ENCODE measurements around the gene ARHGEF26.

The ARHGEF26 gene

DNA sequence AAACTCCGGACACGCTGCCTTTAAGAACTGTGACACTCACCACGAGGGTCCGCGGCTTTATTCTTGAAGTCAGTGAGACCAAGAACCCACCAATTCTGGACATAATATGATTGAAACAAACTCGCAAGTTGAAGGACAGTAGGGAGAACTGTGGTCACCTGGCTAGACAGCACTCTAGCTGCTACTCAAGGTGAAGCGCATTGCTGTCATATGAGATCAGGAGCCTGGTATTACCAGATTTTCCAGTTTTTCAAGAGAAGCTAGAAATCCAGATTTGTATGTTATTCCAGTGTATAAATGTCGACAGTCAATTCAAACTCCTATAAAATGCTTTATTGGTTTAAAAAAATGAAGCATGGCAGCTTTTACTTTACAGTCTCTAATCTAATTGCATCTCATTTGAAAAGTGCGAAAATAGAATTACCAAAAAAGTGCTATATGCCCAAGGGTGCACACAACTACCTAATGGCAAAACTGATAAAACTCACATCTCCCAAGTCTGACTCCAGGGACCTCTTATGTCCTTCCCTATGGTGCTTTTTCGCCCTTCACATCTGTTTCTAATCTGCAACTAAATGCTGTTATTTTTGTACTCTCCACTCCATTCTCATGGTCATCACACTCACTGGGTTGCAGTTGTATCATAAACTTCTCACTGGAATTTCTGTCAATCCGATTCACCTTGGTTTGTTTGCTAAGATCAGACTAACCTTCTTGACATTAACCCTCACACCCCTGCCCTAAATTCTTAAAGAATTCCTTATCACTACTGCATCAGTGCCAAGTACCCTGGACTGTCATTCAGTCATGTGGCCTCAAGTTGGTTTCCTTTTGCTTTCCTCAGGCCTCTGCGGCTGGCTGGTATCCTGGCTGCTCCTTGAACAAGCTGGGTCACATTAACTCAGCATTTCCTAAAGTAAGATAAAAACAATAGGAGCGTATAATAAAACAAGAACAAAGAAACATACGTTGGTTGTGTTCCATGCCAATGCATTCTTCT lies 31.5 kb upstream of the ARHGEF26 start:
- Histone ChIP-seq H3K79me1 (replicated peaks; ENCODE audit: low read length, poor library complexity, severe bottlenecking) (no peaks in the 10 kb centered on the region), H3K36me3 (ENCODE audit: control insufficient read depth in 1 of 2, insufficient read depth in 2 of 2, low read depth in 1 of 2, low read length in 2 of 2) (no peaks in the 10 kb centered on the region), H3K4me1 (ENCODE audit: control insufficient read depth, insufficient read depth, low read depth, low read length) (no peaks in the 10 kb centered on the region), H3K4me2 (ENCODE audit: low read length, poor library complexity, severe bottlenecking) (no peak overlapping the region), H2AFZ (ENCODE audit: low read depth, low read length) (no peak overlapping the region), H4K91ac (ENCODE audit: low read length) (no peak overlapping the region), H3K9ac (ENCODE audit: low read length) (no peak overlapping the region), H2BK15ac (ENCODE audit: low read depth, poor library complexity, severe bottlenecking) (no peak overlapping the region), H3K9me3 (ENCODE audit: control insufficient read depth, low read length) (no peaks in the 10 kb centered on the region), H3K14ac (ENCODE audit: low read length in 2 of 2) (no peak overlapping the region), H2AK5ac (ENCODE audit: low read length, severe bottlenecking) (no peak overlapping the region), H3K18ac (ENCODE audit: low read depth in 1 of 2, low read length in 2 of 2) (no peak overlapping the region), H2BK12ac (ENCODE audit: low read length in 2 of 2) (no peak overlapping the region), H3K27me3 (ENCODE audit: control insufficient read depth in 1 of 2, insufficient read depth in 1 of 2, low read length in 2 of 2) (no peaks in the 10 kb centered on the region), H2BK120ac (ENCODE audit: low read depth, low read length) (no peak overlapping the region), H3K4ac (ENCODE audit: low read depth in 1 of 2, low read length in 2 of 2) (no peak overlapping the region), H3K27ac (ENCODE audit: low read length, poor library complexity, severe bottlenecking) (no peak overlapping the region), H3K4me3 (ENCODE audit: insufficient read depth in 1 of 2, low read depth in 1 of 2, low read length in 2 of 2) (no peak overlapping the region), H2BK5ac (ENCODE audit: low read depth, low read length, poor library complexity, severe bottlenecking) (no peak overlapping the region), H3K23ac (ENCODE audit: low read length in 2 of 2) (no peak overlapping the region), H4K8ac (ENCODE audit: low read length) (no peak overlapping the region)
- WGBS = 80% methylated on average over 11 of the region's 14 CpGs
- no peak for DNase-seq

DNA sequence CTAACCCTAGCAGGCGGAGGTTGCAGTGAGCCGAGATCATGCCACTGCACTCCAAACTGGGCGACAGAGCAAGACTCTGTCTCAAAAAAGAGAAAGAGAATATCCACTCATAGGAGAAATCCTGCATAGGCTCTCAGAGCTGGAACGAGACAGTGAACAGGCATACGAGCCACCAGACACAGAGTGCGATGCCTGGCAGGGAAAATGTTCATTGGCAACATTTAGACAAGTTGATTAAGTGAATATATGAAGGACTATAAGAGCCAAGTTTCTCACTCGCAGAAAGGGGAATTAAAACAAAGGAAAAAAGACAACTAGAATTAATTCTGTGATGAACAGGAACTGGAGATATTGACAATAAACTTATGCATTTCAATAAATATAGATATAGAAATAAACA lies 27.1 kb upstream of the ARHGEF26 start:
- H3K4me2 ChIP-seq (ENCODE audit: low read length, poor library complexity, severe bottlenecking) = no peak overlapping the region
- H2BK12ac ChIP-seq (ENCODE audit: low read length in 2 of 2) = no peak overlapping the region
- H3K36me3 ChIP-seq (ENCODE audit: control insufficient read depth in 1 of 2, insufficient read depth in 2 of 2, low read depth in 1 of 2, low read length in 2 of 2) = no peaks in the 10 kb centered on the region
- no peak overlapping the region for H4K8ac ChIP-seq (ENCODE audit: low read length)
- no peak overlapping the region for H3K14ac ChIP-seq (ENCODE audit: low read length in 2 of 2)
- H3K4ac ChIP-seq (ENCODE audit: low read depth in 1 of 2, low read length in 2 of 2) = no peak overlapping the region
- H2BK15ac ChIP-seq (ENCODE audit: low read depth, poor library complexity, severe bottlenecking) = no peak overlapping the region
- no peak overlapping the region for H3K27ac ChIP-seq (ENCODE audit: low read length, poor library complexity, severe bottlenecking)
- no peak overlapping the region for H2BK5ac ChIP-seq (ENCODE audit: low read depth, low read length, poor library complexity, severe bottlenecking)
- H3K9me3 ChIP-seq (ENCODE audit: control insufficient read depth, low read length) = no peaks in the 10 kb centered on the region
- DNase-seq = no peak
- H3K27me3 ChIP-seq (ENCODE audit: control insufficient read depth in 1 of 2, insufficient read depth in 1 of 2, low read length in 2 of 2) = no peaks in the 10 kb centered on the region
- H3K79me1 ChIP-seq (replicated peaks; ENCODE audit: low read length, poor library complexity, severe bottlenecking) = no peaks in the 10 kb centered on the region
- H3K23ac ChIP-seq (ENCODE audit: low read length in 2 of 2) = no peak overlapping the region
- H3K4me1 ChIP-seq (ENCODE audit: control insufficient read depth, insufficient read depth, low read depth, low read length) = no peaks in the 10 kb centered on the region
- 90% methylated on average over 7 of the region's 7 CpGs for WGBS
- no peak overlapping the region for H2AFZ ChIP-seq (ENCODE audit: low read depth, low read length)
- no peak overlapping the region for H2BK120ac ChIP-seq (ENCODE audit: low read depth, low read length)
- no peak overlapping the region for H3K9ac ChIP-seq (ENCODE audit: low read length)
- H3K4me3 ChIP-seq (ENCODE audit: insufficient read depth in 1 of 2, low read depth in 1 of 2, low read length in 2 of 2) = no peak overlapping the region
- H2AK5ac ChIP-seq (ENCODE audit: low read length, severe bottlenecking) = no peak overlapping the region
- no peak overlapping the region for H4K91ac ChIP-seq (ENCODE audit: low read length)
- H3K18ac ChIP-seq (ENCODE audit: low read depth in 1 of 2, low read length in 2 of 2) = no peak overlapping the region

DNA sequence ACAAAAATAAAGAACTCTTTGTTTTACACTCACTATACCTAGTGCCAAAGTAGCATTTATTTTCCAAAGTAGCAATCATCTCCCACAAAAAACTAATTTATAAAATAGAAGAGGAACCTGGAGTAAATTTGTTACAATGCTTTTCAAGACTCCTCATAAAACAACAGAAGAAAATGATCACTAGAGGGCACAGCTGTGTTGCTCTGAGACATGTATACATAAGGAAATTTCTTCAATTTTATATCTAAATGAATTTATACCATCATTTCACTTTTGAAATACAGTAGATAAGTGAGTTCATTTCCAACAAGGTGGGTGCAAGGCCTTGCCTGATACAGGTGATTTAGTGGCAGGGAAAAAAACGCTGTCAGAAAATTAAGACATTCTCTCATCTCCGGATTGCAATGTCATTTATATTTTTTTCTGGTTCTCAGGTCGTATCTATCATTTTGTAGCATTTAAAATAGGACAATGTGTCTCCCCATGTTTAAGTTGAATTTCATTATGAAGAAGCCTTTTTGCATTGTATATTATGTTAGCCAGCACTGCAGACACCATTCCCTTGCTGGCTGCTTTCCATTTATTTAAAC lies 25.3 kb upstream of the ARHGEF26 start:
- H2AK5ac ChIP-seq (ENCODE audit: low read length, severe bottlenecking) = no peak overlapping the region
- H3K79me1 ChIP-seq (replicated peaks; ENCODE audit: low read length, poor library complexity, severe bottlenecking) = no peaks in the 10 kb centered on the region
- H2AFZ ChIP-seq (ENCODE audit: low read depth, low read length) = no peak overlapping the region
- no peak overlapping the region for H2BK5ac ChIP-seq (ENCODE audit: low read depth, low read length, poor library complexity, severe bottlenecking)
- WGBS = 43% methylated on average over 1 of the region's 3 CpGs
- H3K4me2 ChIP-seq (ENCODE audit: low read length, poor library complexity, severe bottlenecking) = no peak overlapping the region
- no peak overlapping the region for H3K14ac ChIP-seq (ENCODE audit: low read length in 2 of 2)
- no peak overlapping the region for H3K18ac ChIP-seq (ENCODE audit: low read depth in 1 of 2, low read length in 2 of 2)
- no peak overlapping the region for H3K4me3 ChIP-seq (ENCODE audit: insufficient read depth in 1 of 2, low read depth in 1 of 2, low read length in 2 of 2)
- H3K4me1 ChIP-seq (ENCODE audit: control insufficient read depth, insufficient read depth, low read depth, low read length) = no peaks in the 10 kb centered on the region
- no peak overlapping the region for H3K23ac ChIP-seq (ENCODE audit: low read length in 2 of 2)
- DNase-seq = peak; percentile 30
- H3K27me3 ChIP-seq (ENCODE audit: control insufficient read depth in 1 of 2, insufficient read depth in 1 of 2, low read length in 2 of 2) = no peaks in the 10 kb centered on the region
- no peaks in the 10 kb centered on the region for H3K36me3 ChIP-seq (ENCODE audit: control insufficient read depth in 1 of 2, insufficient read depth in 2 of 2, low read depth in 1 of 2, low read length in 2 of 2)
- no peak overlapping the region for H3K4ac ChIP-seq (ENCODE audit: low read depth in 1 of 2, low read length in 2 of 2)
- H3K9ac ChIP-seq (ENCODE audit: low read length) = no peak overlapping the region
- H4K8ac ChIP-seq (ENCODE audit: low read length) = no peak overlapping the region
- no peak overlapping the region for H2BK12ac ChIP-seq (ENCODE audit: low read length in 2 of 2)
- no peaks in the 10 kb centered on the region for H3K9me3 ChIP-seq (ENCODE audit: control insufficient read depth, low read length)
- H2BK120ac ChIP-seq (ENCODE audit: low read depth, low read length) = no peak overlapping the region
- H4K91ac ChIP-seq (ENCODE audit: low read length) = no peak overlapping the region
- no peak overlapping the region for H3K27ac ChIP-seq (ENCODE audit: low read length, poor library complexity, severe bottlenecking)
- H2BK15ac ChIP-seq (ENCODE audit: low read depth, poor library complexity, severe bottlenecking) = no peak overlapping the region

DNA sequence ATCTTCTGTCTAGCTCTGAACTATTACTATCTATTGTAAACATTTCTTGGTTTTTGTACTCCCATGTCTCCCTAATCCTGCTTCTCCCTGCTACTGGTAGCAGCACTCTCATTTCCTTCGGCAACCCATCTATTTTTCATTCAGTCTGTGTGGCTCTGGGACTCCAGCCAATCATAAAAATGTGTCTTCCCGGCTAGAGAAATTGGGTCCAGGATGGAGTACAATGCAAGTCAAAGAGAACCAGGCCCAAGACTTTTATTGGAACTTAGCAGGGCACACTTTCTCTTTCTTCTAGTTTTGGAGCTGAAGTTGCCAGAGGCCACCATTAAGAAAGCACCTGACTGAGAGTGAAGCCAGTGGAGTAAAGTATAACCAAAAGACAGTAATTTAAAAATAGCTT lies 22.8 kb upstream of the ARHGEF26 start:
- H3K18ac ChIP-seq (ENCODE audit: low read depth in 1 of 2, low read length in 2 of 2) = no peak overlapping the region
- no peak overlapping the region for H3K9ac ChIP-seq (ENCODE audit: low read length)
- H2BK5ac ChIP-seq (ENCODE audit: low read depth, low read length, poor library complexity, severe bottlenecking) = no peak overlapping the region
- H3K9me3 ChIP-seq (ENCODE audit: control insufficient read depth, low read length) = no peaks in the 10 kb centered on the region
- H2AK5ac ChIP-seq (ENCODE audit: low read length, severe bottlenecking) = no peak overlapping the region
- H3K4me1 ChIP-seq (ENCODE audit: control insufficient read depth, insufficient read depth, low read depth, low read length) = no peaks in the 10 kb centered on the region
- H3K27me3 ChIP-seq (ENCODE audit: control insufficient read depth in 1 of 2, insufficient read depth in 1 of 2, low read length in 2 of 2) = no peaks in the 10 kb centered on the region
- H4K91ac ChIP-seq (ENCODE audit: low read length) = no peak overlapping the region
- no peak overlapping the region for H2BK120ac ChIP-seq (ENCODE audit: low read depth, low read length)
- no peak overlapping the region for H3K23ac ChIP-seq (ENCODE audit: low read length in 2 of 2)
- 89% methylated on average over 2 of the region's 2 CpGs for WGBS
- no peak overlapping the region for H2AFZ ChIP-seq (ENCODE audit: low read depth, low read length)
- no peaks in the 10 kb centered on the region for H3K79me1 ChIP-seq (replicated peaks; ENCODE audit: low read length, poor library complexity, severe bottlenecking)
- H3K4me2 ChIP-seq (ENCODE audit: low read length, poor library complexity, severe bottlenecking) = no peak overlapping the region
- no peak overlapping the region for H2BK15ac ChIP-seq (ENCODE audit: low read depth, poor library complexity, severe bottlenecking)
- H3K4ac ChIP-seq (ENCODE audit: low read depth in 1 of 2, low read length in 2 of 2) = no peak overlapping the region
- no peak overlapping the region for H3K4me3 ChIP-seq (ENCODE audit: insufficient read depth in 1 of 2, low read depth in 1 of 2, low read length in 2 of 2)
- H2BK12ac ChIP-seq (ENCODE audit: low read length in 2 of 2) = no peak overlapping the region
- no peaks in the 10 kb centered on the region for H3K36me3 ChIP-seq (ENCODE audit: control insufficient read depth in 1 of 2, insufficient read depth in 2 of 2, low read depth in 1 of 2, low read length in 2 of 2)
- no peak overlapping the region for H3K27ac ChIP-seq (ENCODE audit: low read length, poor library complexity, severe bottlenecking)
- H3K14ac ChIP-seq (ENCODE audit: low read length in 2 of 2) = no peak overlapping the region
- H4K8ac ChIP-seq (ENCODE audit: low read length) = no peak overlapping the region
- no peak for DNase-seq

Measured in mesenchymal stem cell (in vitro differentiated cells and primary cell).